Measurements from ENCODE around the gene LINC01488.

Gene LINC01488

DNA sequence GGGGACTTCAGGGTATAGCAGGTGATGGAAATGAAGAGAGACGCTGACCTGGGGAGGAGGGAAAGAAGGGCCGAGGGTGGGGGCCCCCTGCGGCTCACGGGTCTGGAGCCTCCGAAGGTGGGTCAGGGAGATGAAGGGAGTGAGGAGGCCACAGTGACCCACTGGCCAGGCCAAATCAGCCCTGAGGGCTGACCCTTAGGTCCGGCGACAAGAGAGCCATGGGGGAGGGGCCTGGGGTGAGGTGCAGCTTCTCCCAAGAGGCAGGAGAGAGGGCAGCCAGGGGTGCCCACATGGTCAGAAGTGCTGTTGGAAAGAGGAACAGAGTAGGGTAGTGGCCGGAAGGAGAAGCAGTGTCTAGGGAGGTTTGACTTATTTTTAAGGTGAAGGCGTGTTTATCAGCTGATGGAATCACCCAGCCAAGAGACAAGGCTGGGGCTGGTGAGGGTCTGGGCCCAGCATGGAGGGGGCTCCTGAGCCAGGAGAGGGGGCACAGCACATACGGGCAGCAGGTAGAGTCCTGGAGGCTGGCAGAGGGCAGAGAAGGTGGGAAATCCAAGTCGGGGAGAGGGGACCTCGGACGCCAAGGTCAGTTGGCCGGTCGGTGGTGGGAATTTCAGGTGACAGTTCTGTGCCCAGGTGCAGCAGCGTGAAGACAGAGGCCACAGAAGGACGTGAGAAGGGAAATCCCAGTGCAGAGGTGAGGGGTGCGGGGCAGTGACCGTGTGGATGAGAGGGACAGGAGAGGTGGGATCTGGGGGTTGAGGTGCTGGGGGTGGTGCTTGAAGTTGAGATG is 49.0 kb downstream of the LINC01488 start:
- no peak for DNase-seq (ENCODE audit: low read depth)

DNA sequence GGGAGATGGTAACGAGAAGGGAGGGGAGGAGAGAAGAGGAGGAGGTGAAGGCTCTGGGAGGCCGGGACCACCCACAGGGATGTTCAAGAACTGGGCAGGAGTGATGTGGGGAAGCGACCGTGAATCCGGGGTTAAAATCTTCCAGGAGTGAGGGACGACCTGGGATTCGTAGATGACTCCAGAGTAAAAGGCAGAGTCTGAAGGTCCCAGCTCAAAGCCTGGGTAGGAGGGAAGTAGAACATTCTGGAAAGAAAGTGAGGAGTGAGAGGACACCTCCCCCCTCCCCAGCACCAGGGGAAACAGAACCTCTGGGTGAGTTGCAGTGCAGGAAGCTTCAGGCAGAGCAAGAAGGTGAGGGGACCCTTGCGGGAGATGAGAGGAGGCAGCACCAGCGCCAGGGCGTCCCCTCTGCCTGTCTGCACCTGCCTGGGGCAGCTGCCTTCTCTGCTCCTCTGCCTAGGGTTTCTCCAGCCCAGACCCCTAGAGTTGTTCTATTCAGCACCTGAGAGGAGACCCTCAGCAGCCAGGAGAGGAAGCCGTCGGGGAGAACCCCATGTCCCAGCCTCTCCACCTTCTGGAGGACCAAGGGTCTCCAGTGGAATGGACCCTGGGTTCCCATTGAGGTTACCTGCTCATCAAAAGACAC is 49.7 kb downstream of the LINC01488 start:
- DNase-seq (ENCODE audit: low read depth) = no peak

- no peak for DNase-seq (ENCODE audit: low read depth)
These were observed 50.2 kb downstream of the LINC01488 start for GRCh38 chr11:69531717-69532088.

DNA sequence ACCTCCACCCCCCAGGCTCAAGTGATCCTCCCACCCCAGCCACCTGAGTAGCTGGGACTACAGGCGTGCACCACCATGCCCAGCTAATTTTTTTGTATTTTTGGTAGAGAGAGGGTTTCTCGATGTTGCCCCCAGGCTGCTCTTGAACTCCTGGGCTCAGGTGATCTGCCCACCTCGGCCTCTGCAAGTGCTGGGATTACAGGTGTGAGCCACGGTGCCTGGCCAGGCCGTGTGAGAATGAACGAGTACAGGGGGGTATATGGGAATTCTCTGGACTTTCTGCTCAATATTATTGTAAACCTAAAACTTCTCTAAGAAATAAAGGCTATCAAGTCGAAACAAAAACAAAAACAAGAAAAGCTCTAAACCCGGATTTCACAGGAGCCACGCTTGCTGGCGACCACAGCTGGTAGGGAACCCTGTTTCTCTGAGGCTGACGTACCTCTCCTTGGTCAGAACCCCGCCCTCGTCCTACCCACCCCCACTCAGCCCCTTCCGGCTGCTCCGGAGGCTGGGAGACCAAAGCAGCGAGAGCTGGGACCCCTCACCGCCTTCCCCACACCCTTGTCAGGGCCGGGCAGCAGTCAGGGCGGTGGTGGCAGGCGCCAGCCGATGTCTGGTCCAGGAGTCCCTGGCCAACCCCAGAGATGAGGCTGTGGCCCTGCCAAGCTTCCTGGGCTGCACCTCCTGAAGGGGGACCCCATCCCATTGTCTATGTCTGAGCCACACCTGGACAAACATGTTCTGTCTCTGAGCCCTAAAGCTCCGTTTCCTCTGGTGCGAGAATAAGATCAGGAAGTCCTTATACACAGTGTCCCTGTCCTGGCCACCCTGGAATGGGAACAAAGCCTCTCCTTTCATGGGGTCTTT is 52.1 kb downstream of the LINC01488 start:
- no peak for DNase-seq (ENCODE audit: low read depth)

- DNase-seq (ENCODE audit: low read depth) = no peak
These were observed 52.7 kb downstream of the LINC01488 start for GRCh38 chr11:69534166-69534530.

- DNase-seq (ENCODE audit: low read depth) = no peak
These were observed 54.4 kb downstream of the LINC01488 start for GRCh38 chr11:69535908-69536307.

- DNase-seq (ENCODE audit: low read depth) = no peak
These were observed 54.9 kb downstream of the LINC01488 start for GRCh38 chr11:69536406-69536805.

GRCh38 chr11:69537126-69537525 is 55.7 kb downstream of the LINC01488 start:
- no peak for DNase-seq (ENCODE audit: low read depth)

- no peak for DNase-seq (ENCODE audit: low read depth)
These were observed 56.6 kb downstream of the LINC01488 start for GRCh38 chr11:69537855-69538640.

DNA sequence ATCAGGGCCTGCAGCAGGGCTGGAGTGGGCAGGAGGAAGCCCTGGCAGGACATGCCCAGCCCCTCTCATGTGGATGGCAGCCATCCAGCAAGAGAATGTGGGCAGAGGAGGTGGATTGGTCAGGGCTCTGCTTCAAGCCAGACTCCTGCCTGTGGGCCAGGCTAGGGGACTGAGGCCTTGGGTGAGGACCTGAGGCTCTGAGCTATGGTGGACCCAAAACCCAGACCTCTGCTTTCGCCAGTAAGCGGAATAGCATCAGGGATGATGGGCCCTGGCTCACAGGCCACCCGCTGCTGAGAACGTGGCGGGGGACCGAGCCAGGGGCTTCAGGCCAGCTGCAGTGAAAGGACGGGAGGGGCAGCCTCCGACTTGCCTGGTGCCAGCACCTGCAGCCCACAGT is 57.4 kb downstream of the LINC01488 start:
- DNase-seq (ENCODE audit: low read depth) = no peak

- DNase-seq (ENCODE audit: low read depth) = no peak
These were observed 58.1 kb downstream of the LINC01488 start for GRCh38 chr11:69539416-69540117.

DNA sequence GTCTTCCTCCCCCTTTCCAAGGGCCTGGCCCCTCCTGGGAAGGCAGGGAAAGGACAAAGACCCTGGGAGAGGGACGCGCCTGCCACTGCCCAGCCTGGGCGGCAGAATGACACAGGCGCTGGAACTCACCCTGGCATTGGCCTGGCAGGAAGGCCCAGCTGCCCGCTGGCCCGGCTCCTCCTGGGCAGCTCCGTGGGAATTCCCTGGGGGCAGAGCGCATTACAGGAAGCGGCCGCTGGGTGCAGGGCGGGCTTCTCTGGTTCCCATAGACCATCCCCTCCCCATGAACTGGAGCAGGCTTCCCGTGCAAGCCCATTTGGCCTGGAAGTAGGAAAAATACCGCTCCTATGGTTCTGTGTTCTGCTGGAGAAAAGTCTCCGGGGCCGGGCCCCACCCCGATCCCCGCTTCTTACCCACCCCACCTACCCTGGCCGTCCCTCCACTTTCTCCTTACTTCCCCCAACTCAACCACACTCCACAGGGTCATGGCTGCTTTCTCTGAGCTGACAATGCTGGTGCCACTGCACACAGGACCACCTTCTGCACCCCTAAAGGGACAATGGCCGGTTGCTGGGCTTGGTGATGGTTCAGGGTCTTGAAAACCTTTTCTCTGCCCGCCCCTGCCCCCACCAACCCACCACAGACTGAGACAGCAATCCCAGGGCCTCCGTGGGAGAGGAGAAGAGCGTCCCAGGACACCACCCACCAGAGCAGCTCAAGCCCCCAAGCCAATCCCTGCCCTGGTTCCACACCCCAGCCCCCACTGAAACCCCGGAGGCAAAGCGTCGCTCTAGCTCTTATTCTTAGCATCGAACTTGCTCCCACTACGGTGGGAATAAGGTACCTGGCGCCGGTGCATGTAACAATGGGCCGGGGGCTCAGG is 58.9 kb downstream of the LINC01488 start:
- DNase-seq (ENCODE audit: low read depth) = no peak

- DNase-seq (ENCODE audit: low read depth) = no peak
These were observed 59.5 kb downstream of the LINC01488 start for GRCh38 chr11:69541001-69541285.

DNA sequence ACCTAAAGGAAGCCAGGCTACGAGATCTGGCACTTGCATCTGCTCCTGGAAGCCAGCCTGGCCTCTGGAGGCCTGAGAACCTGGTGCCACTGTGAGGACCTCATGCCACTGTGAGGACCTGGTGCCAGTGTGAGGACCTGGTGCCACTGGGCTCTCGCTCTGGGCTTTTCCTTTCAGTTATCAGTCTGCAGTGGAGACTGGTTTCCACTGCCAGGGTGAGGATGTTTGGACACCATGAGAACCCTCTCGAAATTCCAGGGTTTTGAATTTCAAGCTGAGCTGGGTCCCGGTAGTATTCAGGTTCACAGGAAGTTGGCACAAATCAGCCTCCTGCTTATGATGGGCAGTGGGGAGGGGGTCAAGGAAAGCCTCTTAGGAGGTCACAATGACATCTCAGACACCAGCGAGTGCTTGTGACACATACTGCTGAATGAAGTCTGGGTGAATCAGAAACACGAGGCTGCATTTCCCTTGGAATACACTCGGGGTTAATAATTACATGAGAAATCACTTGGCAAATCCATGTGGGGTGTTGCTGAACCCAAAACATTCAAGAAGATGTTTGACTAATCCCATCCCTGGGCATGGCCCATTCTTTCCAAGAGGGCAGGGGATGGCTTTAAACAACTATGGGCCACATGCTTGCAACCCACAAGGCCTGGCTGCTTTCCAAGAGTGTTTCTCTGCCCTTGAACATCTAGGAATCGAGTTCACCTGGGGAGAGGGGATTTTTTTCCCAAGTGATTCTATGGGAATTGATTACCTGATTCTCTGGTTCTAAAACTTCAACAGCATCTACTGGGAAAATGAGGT is 60.2 kb downstream of the LINC01488 start:
- no peak for DNase-seq (ENCODE audit: low read depth)

DNA sequence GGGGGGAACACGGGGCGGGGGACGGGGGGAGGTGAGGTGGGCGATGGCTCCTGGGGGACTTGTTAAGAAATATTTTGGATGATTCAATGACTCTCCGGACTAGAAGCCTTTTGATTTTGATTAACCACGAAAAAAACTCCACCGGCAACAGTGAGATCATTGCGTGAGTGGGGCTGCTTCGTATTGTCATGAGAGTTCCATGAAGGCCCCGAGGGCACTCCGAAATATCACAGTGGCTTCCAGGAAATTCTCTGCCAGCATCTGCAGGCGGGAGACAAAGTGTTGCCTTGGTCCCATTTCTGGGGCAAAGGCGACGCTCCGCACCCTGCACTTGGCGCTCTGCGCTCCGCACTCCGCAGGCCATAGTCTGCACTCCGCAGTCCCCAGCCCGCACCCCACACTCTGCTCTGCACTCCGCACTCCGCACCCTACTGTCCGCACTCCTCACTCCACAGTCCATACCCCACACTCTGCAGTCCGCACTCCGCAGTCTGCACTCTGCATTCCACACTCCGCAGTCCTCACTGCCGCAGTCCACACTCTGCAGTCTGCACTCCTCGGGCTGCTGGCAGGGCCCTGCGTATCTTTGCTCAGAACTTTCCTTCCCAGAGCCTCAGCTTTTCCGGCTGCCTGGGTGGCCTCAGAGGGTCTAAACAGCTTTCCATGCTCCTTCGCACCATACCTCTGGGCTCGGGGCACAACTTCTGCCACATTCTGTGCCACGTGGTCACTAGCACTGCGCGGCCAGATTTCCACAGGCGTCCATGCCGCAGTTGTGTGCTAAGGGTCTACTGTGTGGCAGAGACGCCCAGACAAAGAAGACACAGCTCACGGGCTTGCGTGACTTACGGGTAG is 61.1 kb downstream of the LINC01488 start:
- DNase-seq (ENCODE audit: low read depth) = no peak

Measured in fibroblast of the conjunctiva (primary cell).